B cell (primary cell): ENCODE data around the gene SLC45A3. TPM values are rescaled to one million over a fixed set of nuclear protein-coding genes. Genes with fewer than 3 reads are reported as not detected.

ENCODE experiments used
- ATAC-seq: fragments of 200-7000 bp; cut with Tn5 transposase; one replicate; pipeline ENCODE4 v1.10.0; 2021; ENCODE audit warnings: low read depth, mild to moderate bottlenecking, moderate number of reproducible peaks, moderate library complexity
- CTCF ChIA-PET: fragments of 350-600 bp; sonication (Branson Sonifier 250); formaldehyde crosslinking; loops from one replicate; lab custom pipeline; 2021; ENCODE audit warnings: antibody characterized with exemption, inconsistent platforms; lab: Charles Lee
- POLR2A ChIA-PET: fragments of 350-600 bp; sonication (Branson Sonifier 250); formaldehyde crosslinking; loops from one replicate; lab custom pipeline; 2021; ENCODE audit warnings: antibody characterized with exemption; lab: Charles Lee
- DNase-seq: peaks from one replicate; pipeline ENCODE4 v3.0.0; 2013
- H2AFZ ChIP-seq: 2 replicates; pipeline ENCODE4 v1.6.1; 2012; ENCODE audit warnings: mild to moderate bottlenecking, low read depth, low read length; ENCODE audit not compliant: insufficient read depth, poor library complexity, severe bottlenecking
- H3K27ac ChIP-seq, 2 donors: 1 replicate in 1 of 2; 2 replicates in 1 of 2; pipeline ENCODE4 v1.5.1; 2012 to 2013; ENCODE audit warnings: low read length in 2 of 2, mild to moderate bottlenecking in 2 of 2, moderate library complexity in 1 of 2
- H3K27me3 ChIP-seq, 4 experiments: fragments of 200-600 bp in 1 of 4; sonication (generic) in 1 of 4; replicated peaks in 1 of 4; 1 replicate in 2 of 4; 2 replicates in 2 of 4; pipeline versions ENCODE4 v1.6.1 to v1.7.0; 2013 to 2016; ENCODE audit warnings: low read length in 3 of 4, mild to moderate bottlenecking in 2 of 4, mixed read lengths in 1 of 4, moderate library complexity in 1 of 4; ENCODE audit not compliant: insufficient read depth in 4 of 4, control insufficient read depth in 3 of 4; ENCODE audit errors: control extremely low read depth in 1 of 4
- H3K36me3 ChIP-seq, 2 experiments: replicated peaks in 1 of 2; 1 replicate in 1 of 2; 2 replicates in 1 of 2; pipeline versions ENCODE4 v1.6.1 to v1.7.1; 2013; ENCODE audit warnings: low read length in 1 of 2; ENCODE audit not compliant: insufficient read depth in 2 of 2, control insufficient read depth in 1 of 2; ENCODE audit errors: control extremely low read depth in 1 of 2, extremely low read depth in 1 of 2
- H3K4me1 ChIP-seq, 2 donors: fragments of 200-600 bp in 1 of 2; sonication (generic) in 1 of 2; 1 replicate in 1 of 2; 2 replicates in 1 of 2; pipeline versions ENCODE4 v1.5.1 to v1.6.1; 2013 to 2017; ENCODE audit warnings: low read length in 2 of 2; ENCODE audit not compliant: control insufficient read depth in 2 of 2, insufficient read depth in 2 of 2
- H3K4me2 ChIP-seq: replicated peaks from 2 replicates; pipeline ENCODE3; 2012; ENCODE audit warnings: mild to moderate bottlenecking, low read depth, low read length; ENCODE audit not compliant: poor library complexity, severe bottlenecking
- H3K4me3 ChIP-seq, 5 experiments: fragments of 200-600 bp in 1 of 5; sonication (generic) in 1 of 5; 1 replicate in 3 of 5; 2 replicates in 2 of 5; pipeline versions ENCODE4 v1.5.1 to v1.7.0; 2011 to 2016; ENCODE audit warnings: low read length in 4 of 5, mild to moderate bottlenecking in 4 of 5, low read depth in 2 of 5, control low read depth in 1 of 5, moderate library complexity in 1 of 5; ENCODE audit not compliant: insufficient read depth in 1 of 5; ENCODE audit errors: control extremely low read depth in 1 of 5, extremely low read depth in 1 of 5
- H3K79me2 ChIP-seq: fragments of 200-600 bp; sonication (generic); one replicate; pipeline ENCODE4 v1.6.0; 2016; ENCODE audit warnings: low read length; ENCODE audit not compliant: control insufficient read depth, insufficient read depth
- H3K9ac ChIP-seq: fragments of 200-600 bp; sonication (generic); 2 replicates; pipeline ENCODE4 v1.6.1; 2017; ENCODE audit warnings: mild to moderate bottlenecking, low read length, moderate library complexity
- H3K9me3 ChIP-seq, 3 donors: one replicate each; pipeline versions ENCODE4 v1.6.1 to v1.7.1; 2013; ENCODE audit warnings: low read length in 2 of 3; ENCODE audit not compliant: control insufficient read depth in 2 of 3, insufficient read depth in 1 of 3; ENCODE audit errors: control extremely low read depth in 1 of 3
- H4K20me1 ChIP-seq: 2 replicates; pipeline ENCODE4 v1.6.0; 2012; ENCODE audit warnings: mild to moderate bottlenecking, low read length; ENCODE audit not compliant: insufficient read depth, control insufficient read depth, poor library complexity, severe bottlenecking
- H3K27ac Mint-ChIP-seq: one replicate; pipeline ENCODE4 v1.8.0; 2021; ENCODE audit warnings: mixed read lengths
- H3K27me3 Mint-ChIP-seq: one replicate; pipeline ENCODE4 v1.8.0; 2021; ENCODE audit warnings: mixed read lengths
- H3K4me1 Mint-ChIP-seq: one replicate; pipeline ENCODE4 v1.8.0; 2021; ENCODE audit warnings: mixed read lengths
- H3K4me3 Mint-ChIP-seq: one replicate; pipeline ENCODE4 v1.8.0; 2021; ENCODE audit warnings: mixed read lengths
- H3K9me3 Mint-ChIP-seq: one replicate; pipeline ENCODE4 v1.8.0; 2022; ENCODE audit warnings: mixed read lengths; ENCODE audit not compliant: insufficient read depth
- CTCF ChIP-seq: fragments of 200-600 bp; IDR thresholded peaks from one replicate; pipeline ENCODE4 v1.8.0; 2022; ENCODE audit warnings: antibody characterized with exemption, mild to moderate bottlenecking
- EZH2 ChIP-seq: IDR thresholded peaks from 2 replicates; pipeline ENCODE4 v1.6.1; 2012; ENCODE audit warnings: borderline replicate concordance, low read depth, mild to moderate bottlenecking, moderate library complexity, low read length; ENCODE audit not compliant: insufficient read depth, poor library complexity, severe bottlenecking
- WGBS: methylation state at CpG from one replicate; pipeline ENCODE4 v1.1.5; 2013; ENCODE audit warnings: missing lambda C conversion rate; ENCODE audit not compliant: insufficient coverage; 5-methylcytosine and 5-hydroxymethylcytosine counted together
- intact Hi-C: fragments of 100-400 bp; cut with micrococcal nuclease; formaldehyde crosslinking; loops from one replicate; pipeline ENCODE4 v1.10.0; 2022
- polyA plus RNA-seq: library from polyadenylated mRNA; depleted of rRNA; stranded (reverse); fragments of >200 nt; gene quantifications from 2 replicates; pipeline ENCODE4 v1.2.3, GENCODE V29; 2012
- total RNA-seq, 2 donors: library from RNA; stranded (reverse); fragments of 120-200 nt in 1 of 2; gene quantifications; 1 replicate in 1 of 2; 2 replicates in 1 of 2; pipeline versions ENCODE4 v1.2.3 to v1.2.4, GENCODE V29; 2013 to 2022

The SLC45A3 gene
- total and polyA plus RNA-seq, 2 donors (not counting 1 experiment from before 2014, with no cell fraction given), result 5.0 to 23.9 TPM

DNA sequence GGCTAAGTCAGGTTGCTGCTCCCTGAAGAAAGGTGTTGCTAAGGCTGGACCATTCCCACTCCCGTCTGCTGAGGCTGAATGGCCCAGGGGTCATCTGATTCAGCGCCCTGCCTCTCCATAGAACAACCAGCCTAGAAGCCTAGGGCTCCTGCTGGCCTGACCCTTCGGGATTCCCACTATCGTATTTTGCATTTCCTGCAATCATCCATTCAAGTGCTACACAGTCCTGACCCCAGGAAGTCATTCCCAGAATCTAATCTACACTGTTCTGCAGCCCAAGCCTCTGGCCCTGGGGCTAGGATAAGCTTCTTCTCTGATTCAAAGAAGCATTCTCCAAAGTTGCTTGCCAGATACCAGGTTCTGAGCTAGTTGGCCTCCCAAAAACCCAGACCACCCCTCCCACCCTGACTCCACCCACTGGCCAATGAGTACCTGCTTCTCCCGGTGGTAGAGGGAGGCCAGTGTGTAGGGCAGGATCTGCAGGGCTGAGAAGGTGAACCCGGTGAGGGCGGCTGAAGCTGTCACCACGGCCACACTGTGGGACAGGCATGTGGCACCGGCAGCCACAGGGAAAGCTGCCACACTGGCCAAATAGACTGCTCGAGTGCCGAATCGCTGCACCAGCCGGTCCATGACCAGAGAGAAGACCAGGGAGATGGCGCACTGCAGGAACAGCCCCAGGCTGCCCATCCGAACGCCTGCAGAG lies 18.7 kb downstream of the SLC45A3 start:
- ChIA-PET CTCF (interaction anchor here (1.9 to 23.2 kb wide), 9 partner anchors 7 to 318 kb away, joined by 5 to 943 read pairs (median 112); partner anchors contain the start of gene SLC45A3), POLR2A (interaction anchor here (0.6 to 1.2 kb wide), 2 partner anchors 19 to 124 kb away, joined by 3 to 7 read pairs; partner anchors contain the start of gene SLC45A3)
- TF ChIP-seq CTCF (no peak), EZH2 (no peak)
- peaks cover 43 to 50% of the 10 kb centered on the region in 2 donors for H3K4me1 ChIP-seq
- peak overlapping the region in 1 of 2 donors; percentile 72 for H3K27ac ChIP-seq
- no peaks in the 10 kb centered on the region for H3K9me3 ChIP-seq
- H3K9me3 Mint-ChIP-seq, result no peaks in the 10 kb centered on the region
- H3K27me3 ChIP-seq, result no peaks in the 10 kb centered on the region
- intact Hi-C loops, result no loop called here
- peaks cover 46% of the 10 kb centered on the region for H3K4me1 Mint-ChIP-seq
- H3K79me2 ChIP-seq, result peaks cover 4% of the 10 kb centered on the region
- WGBS, result 94% methylated on average over 16 of the region's 16 CpGs
- H3K4me3 ChIP-seq, result no peak overlapping the region
- no peak overlapping the region for H3K9ac ChIP-seq
- DNase-seq, result no peak
- H3K4me3 Mint-ChIP-seq, result no peak overlapping the region
- H3K4me2 ChIP-seq, result no peak overlapping the region
- H3K36me3 ChIP-seq, result peaks cover 0 to 13% of the 10 kb centered on the region in 2 experiments
- no peaks in the 10 kb centered on the region for H3K27me3 Mint-ChIP-seq
- no peaks in the 10 kb centered on the region for H4K20me1 ChIP-seq
- no peak overlapping the region for H2AFZ ChIP-seq
- H3K27ac Mint-ChIP-seq, result peak overlapping the region; percentile 13
- no peak for ATAC-seq

DNA sequence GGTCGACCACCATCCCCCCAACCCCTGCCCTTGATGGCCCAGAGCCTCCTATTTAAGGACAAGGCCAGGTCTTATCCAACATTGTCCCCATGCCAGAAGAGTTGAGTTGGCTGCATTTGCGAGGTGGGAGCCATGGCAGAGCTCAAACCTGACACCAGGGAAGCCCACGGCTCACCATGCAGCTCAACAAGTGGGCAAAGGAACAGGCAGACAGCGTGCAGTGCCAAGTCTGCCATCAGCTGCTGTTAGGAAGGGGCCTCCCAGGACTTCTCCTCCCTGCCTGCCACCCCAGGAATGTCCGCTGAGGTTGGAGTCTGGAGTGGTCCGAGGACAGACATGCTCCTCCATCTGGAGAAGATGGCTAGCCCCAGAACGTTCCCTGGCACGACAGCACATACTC lies 19.9 kb downstream of the SLC45A3 start:
- H3K4me3 Mint-ChIP-seq, result no peak overlapping the region
- no peak overlapping the region for H3K9ac ChIP-seq
- ATAC-seq (no peak), DNase-seq (no peak)
- H4K20me1 ChIP-seq, result no peaks in the 10 kb centered on the region
- peak overlapping the region; percentile 18 for H3K27ac Mint-ChIP-seq
- no peaks in the 10 kb centered on the region for H3K27me3 Mint-ChIP-seq
- peaks cover 34% of the 10 kb centered on the region for H3K4me1 Mint-ChIP-seq
- 78% methylated on average over 6 of the region's 8 CpGs for WGBS
- H3K27ac ChIP-seq, result peak overlapping the region in 1 of 2 donors; percentile 72
- H3K4me3 ChIP-seq, result no peak overlapping the region
- peaks cover 31 to 38% of the 10 kb centered on the region in 2 donors for H3K4me1 ChIP-seq
- H3K79me2 ChIP-seq, result peaks cover 4% of the 10 kb centered on the region
- TF ChIP-seq CTCF, result no peak
- no peak for TF ChIP-seq EZH2
- peak overlapping the region; percentile 48 for H3K4me2 ChIP-seq
- intact Hi-C loops, result no loop called here
- CTCF ChIA-PET, result interaction anchor here (1.0 to 23.2 kb wide), 16 partner anchors 8 to 319 kb away, joined by 3 to 943 read pairs (median 40); partner anchors contain the start of genes ELK4, RAB29 and SLC45A3
- H3K36me3 ChIP-seq, result peaks cover 0 to 13% of the 10 kb centered on the region in 2 experiments
- H3K27me3 ChIP-seq, result no peaks in the 10 kb centered on the region
- POLR2A ChIA-PET, result interaction anchor here (0.6 kb wide), 1 partner anchor 29 kb away, joined by 4 read pairs; no protein-coding TSS in a partner anchor
- H3K9me3 ChIP-seq, result no peaks in the 10 kb centered on the region
- no peak overlapping the region for H2AFZ ChIP-seq
- no peaks in the 10 kb centered on the region for H3K9me3 Mint-ChIP-seq
